ENCODE results near the gene TRIM36.

Gene TRIM36

GRCh38 chr5:115098041-115098702, 71.5 kb downstream of the TRIM36 start:
- Mint-ChIP-seq H3K27me3 (ENCODE audit: low read depth) (no peaks in the 10 kb centered on the region), H3K4me1 (no peaks in the 10 kb centered on the region), H3K27ac (no peak overlapping the region), H3K36me3 (ENCODE audit: low read depth) (no peaks in the 10 kb centered on the region), H3K9me3 (no peaks in the 10 kb centered on the region), H3K4me3 (no peak overlapping the region)
- TF ChIP-seq, protein P1, sequence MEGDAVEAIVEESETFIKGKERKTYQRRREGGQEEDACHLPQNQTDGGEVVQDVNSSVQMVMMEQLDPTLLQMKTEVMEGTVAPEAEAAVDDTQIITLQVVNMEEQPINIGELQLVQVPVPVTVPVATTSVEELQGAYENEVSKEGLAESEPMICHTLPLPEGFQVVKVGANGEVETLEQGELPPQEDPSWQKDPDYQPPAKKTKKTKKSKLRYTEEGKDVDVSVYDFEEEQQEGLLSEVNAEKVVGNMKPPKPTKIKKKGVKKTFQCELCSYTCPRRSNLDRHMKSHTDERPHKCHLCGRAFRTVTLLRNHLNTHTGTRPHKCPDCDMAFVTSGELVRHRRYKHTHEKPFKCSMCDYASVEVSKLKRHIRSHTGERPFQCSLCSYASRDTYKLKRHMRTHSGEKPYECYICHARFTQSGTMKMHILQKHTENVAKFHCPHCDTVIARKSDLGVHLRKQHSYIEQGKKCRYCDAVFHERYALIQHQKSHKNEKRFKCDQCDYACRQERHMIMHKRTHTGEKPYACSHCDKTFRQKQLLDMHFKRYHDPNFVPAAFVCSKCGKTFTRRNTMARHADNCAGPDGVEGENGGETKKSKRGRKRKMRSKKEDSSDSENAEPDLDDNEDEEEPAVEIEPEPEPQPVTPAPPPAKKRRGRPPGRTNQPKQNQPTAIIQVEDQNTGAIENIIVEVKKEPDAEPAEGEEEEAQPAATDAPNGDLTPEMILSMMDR (IDR thresholded peaks at IDR 0.05; ENCODE audit: unreplicated experiment in 3 of 3) = peak; percentile 62 to 77 (median 63)

DNA sequence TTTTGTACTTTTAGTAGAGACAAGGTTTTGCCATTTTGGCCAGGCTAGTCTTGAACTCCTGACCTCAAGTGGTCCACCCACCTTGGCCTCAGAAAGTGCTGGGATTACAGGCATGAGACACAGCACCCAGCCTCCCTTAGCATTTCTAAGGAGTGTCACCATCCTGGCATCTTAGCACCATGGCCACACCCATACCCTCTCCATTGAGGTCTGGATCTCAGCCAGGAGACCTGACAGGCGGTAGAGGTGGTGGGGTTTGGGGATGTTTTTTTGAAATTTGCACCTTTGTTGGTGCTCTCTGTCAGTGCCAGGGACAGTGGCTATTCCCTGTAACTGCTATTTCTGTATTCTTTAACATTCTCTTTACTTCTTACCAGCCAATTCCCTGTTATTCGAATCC, 72.5 kb downstream of the TRIM36 start:
- peaks cover 4% of the 10 kb centered on the region for H3K27me3 Mint-ChIP-seq (ENCODE audit: low read depth)
- no peak overlapping the region for H3K27ac Mint-ChIP-seq
- H3K9me3 Mint-ChIP-seq = no peaks in the 10 kb centered on the region
- H3K4me1 Mint-ChIP-seq = no peaks in the 10 kb centered on the region
- H3K36me3 Mint-ChIP-seq (ENCODE audit: low read depth) = no peaks in the 10 kb centered on the region
- TF ChIP-seq, protein P1 (IDR thresholded peaks at IDR 0.05; ENCODE audit: unreplicated experiment in 3 of 3) = no peak
- no peak overlapping the region for H3K4me3 Mint-ChIP-seq

- Mint-ChIP-seq H3K4me3 (no peak overlapping the region), H3K9me3 (no peaks in the 10 kb centered on the region), H3K36me3 (ENCODE audit: low read depth) (no peaks in the 10 kb centered on the region), H3K4me1 (no peaks in the 10 kb centered on the region), H3K27ac (no peak overlapping the region), H3K27me3 (ENCODE audit: low read depth) (peaks cover 13% of the 10 kb centered on the region)
- TF ChIP-seq, protein P1 (IDR thresholded peaks at IDR 0.05; ENCODE audit: unreplicated experiment in 3 of 3) = no peak
Observed at GRCh38 chr5:115096034-115096769, 73.5 kb downstream of the TRIM36 start.

DNA sequence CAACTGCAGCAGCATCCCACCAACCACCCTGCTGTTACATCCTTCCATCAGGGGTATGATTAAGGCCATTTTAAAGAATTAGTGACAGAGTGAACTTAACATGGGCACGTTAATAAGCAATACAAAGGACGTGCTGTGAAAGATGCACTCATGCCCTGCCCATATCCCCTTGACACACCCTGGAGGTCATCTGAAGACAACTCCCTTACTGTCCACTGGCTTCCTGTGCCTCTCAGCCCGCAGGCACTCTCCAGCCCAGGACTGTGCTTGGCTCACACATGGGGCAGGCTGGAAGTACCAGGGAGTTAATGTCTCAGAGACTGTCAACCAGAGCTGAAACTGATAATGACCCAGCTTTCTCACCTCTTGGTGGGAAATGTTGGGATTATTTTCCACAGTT, 81.8 kb downstream of the TRIM36 start:
- Mint-ChIP-seq H3K36me3 (ENCODE audit: low read depth) (no peaks in the 10 kb centered on the region), H3K4me3 (no peak overlapping the region), H3K27me3 (ENCODE audit: low read depth) (peaks cover 25% of the 10 kb centered on the region), H3K4me1 (no peaks in the 10 kb centered on the region), H3K9me3 (no peaks in the 10 kb centered on the region), H3K27ac (no peak overlapping the region)
- TF ChIP-seq, protein P1 (IDR thresholded peaks at IDR 0.05; ENCODE audit: unreplicated experiment in 3 of 3) = no peak

DNA sequence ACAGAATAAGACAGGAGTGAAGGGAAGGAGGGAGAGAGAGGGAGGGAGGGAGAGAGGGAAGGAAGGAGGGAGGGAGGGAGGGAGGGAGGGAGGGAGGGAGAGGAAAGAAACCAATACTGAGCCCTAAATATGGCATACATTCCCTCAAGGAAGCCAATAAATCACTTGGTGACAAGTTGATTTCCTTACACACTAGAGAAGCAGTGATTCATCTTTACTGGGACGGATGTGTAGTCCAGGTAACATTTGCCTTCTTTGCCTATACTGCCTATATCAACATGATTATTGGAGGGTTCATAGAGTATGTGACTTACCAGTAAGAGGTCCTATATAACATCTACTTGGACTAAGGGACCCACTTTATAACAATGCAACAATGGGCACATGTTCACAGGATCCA, 83.2 kb downstream of the TRIM36 start:
- H3K36me3 Mint-ChIP-seq (ENCODE audit: low read depth) = no peaks in the 10 kb centered on the region
- H3K27ac Mint-ChIP-seq = no peak overlapping the region
- no peak overlapping the region for H3K4me3 Mint-ChIP-seq
- no peaks in the 10 kb centered on the region for H3K9me3 Mint-ChIP-seq
- no peaks in the 10 kb centered on the region for H3K4me1 Mint-ChIP-seq
- TF ChIP-seq, protein P1 (IDR thresholded peaks at IDR 0.05; ENCODE audit: unreplicated experiment in 3 of 3) = no peak
- H3K27me3 Mint-ChIP-seq (ENCODE audit: low read depth) = peaks cover 14% of the 10 kb centered on the region
